ENCODE results near the gene GSTP1. TPM values are rescaled to one million over a fixed set of nuclear protein-coding genes. Genes with fewer than 3 reads are reported as not detected.
A peak's percentile ranks its signal among the peaks of the same experiment; 100 is the strongest.

Gene GSTP1
- total and polyA plus RNA-seq, 2 of the 8 experiments (the other 6 are each of a cell fraction or from before 2014, with no cell fraction given): 1,454 to 3,329 TPM

- Histone ChIP-seq H3K14ac (ENCODE audit: insufficient read length) (no peak overlapping the region), H2BK5ac (ENCODE audit: low read depth, low read length) (no peak overlapping the region), H3K9ac (replicated peaks in 1 of 4; ENCODE audit: extremely low read depth in 1 of 4, low read depth in 3 of 4, low read length in 3 of 4) (no peak overlapping the region), H2AFZ (ENCODE audit: low read length) (no peak overlapping the region), H3K23ac (ENCODE audit: insufficient read length) (no peak overlapping the region), H3K27ac (ENCODE audit: low read depth, low read length) (no peak overlapping the region), H3K79me2 (ENCODE audit: control insufficient read depth in 1 of 2, insufficient read depth in 2 of 2, low read length in 2 of 2) (no peaks in the 10 kb centered on the region), H2AK5ac (ENCODE audit: low read depth, low read length) (no peak overlapping the region), H2BK120ac (replicated peaks; ENCODE audit: low read depth, low read length) (no peak overlapping the region), H3K9me3 (ENCODE audit: insufficient read depth in 2 of 2, low read depth in 1 of 2, low read length in 1 of 2) (no peaks in the 10 kb centered on the region), H3K36me3 (ENCODE audit: control insufficient read depth in 2 of 4, insufficient read depth in 4 of 4, low read length in 3 of 4) (no peaks in the 10 kb centered on the region), H3K4me2 (ENCODE audit: insufficient read depth in 1 of 2, low read depth in 2 of 2, low read length in 2 of 2) (no peak overlapping the region), H2BK15ac (ENCODE audit: low read length) (no peak overlapping the region), H3K56ac (replicated peaks; ENCODE audit: insufficient read length, low read depth, low read length) (no peak overlapping the region), H3K23me2 (ENCODE audit: low read depth, low read length) (no peaks in the 10 kb centered on the region), H4K20me1 (replicated peaks in 1 of 2; ENCODE audit: control insufficient read depth in 1 of 2, insufficient read depth in 2 of 2, low read length in 2 of 2) (no peaks in the 10 kb centered on the region), H2BK20ac (ENCODE audit: low read length) (no peak overlapping the region), H4K8ac (ENCODE audit: extremely low read depth, insufficient read depth, low read length) (no peak overlapping the region), H4K5ac (ENCODE audit: insufficient read length, low read depth, low read length) (no peak overlapping the region), H3K4me3 (ENCODE audit: extremely low read depth in 1 of 4, insufficient read depth in 2 of 4, low read depth in 3 of 4, low read length in 4 of 4) (no peak overlapping the region), H2BK12ac (ENCODE audit: low read depth, low read length) (no peak overlapping the region), H3K4ac (replicated peaks; ENCODE audit: insufficient read length, low read depth, low read length) (peak overlapping the region; percentile 2), H3K18ac (ENCODE audit: extremely low read depth, low read length) (no peak overlapping the region), H3K27me3 (replicated peaks in 1 of 4; ENCODE audit: control insufficient read depth in 3 of 4, extremely low read depth in 1 of 4, insufficient read depth in 3 of 4, low read length in 3 of 4) (no peaks in the 10 kb centered on the region; a peak in 1 of 7 replicates), H3K79me1 (ENCODE audit: low read depth, low read length) (no peaks in the 10 kb centered on the region), H4K91ac (replicated peaks; ENCODE audit: insufficient read length, low read length) (no peak overlapping the region), H3K4me1 (replicated peaks in 1 of 4; ENCODE audit: control insufficient read depth in 3 of 4, insufficient read depth in 4 of 4, low read length in 3 of 4) (peaks cover 0 to 4% (median 0%) of the 10 kb centered on the region in 4 experiments; a peak in 1 of 7 replicates)
- DNase-seq (ENCODE audit: low read depth in 1 of 2, low spot score in 2 of 2) (no peak), FAIRE-seq (no peak)
- ChIA-PET CTCF (ENCODE audit: partially characterized antibody) (interaction anchor here (1.6 to 3.0 kb wide), 2 partner anchors 10 to 21 kb away, joined by 3 to 18 read pairs; no protein-coding TSS in a partner anchor), POLR2A (ENCODE audit: partially characterized antibody) (interaction anchor here (1.6 kb wide), 1 partner anchor 58 kb away, joined by 5 read pairs; no protein-coding TSS in a partner anchor)
- WGBS, 2 experiments (ENCODE audit: extremely low coverage in 1 of 2, insufficient coverage in 1 of 2, insufficient read length in 1 of 2, insufficient replicate concordance in 2 of 2, low coverage in 1 of 2, low lambda C conversion rate in 2 of 2, missing lambda C conversion rate in 1 of 2): 83% methylated on average over 10 of the region's 10 CpGs; no CpG with 5 or more reads in 1 of the 2 experiments
- TF ChIP-seq ATF2 (IDR thresholded peaks at IDR 0.05; ENCODE audit: low read length) (no peak), POU5F1 (IDR thresholded peaks at IDR 0.05; ENCODE audit: low read depth, low read length) (no peak), JUND (IDR thresholded peaks at IDR 0.05; ENCODE audit: low read length) (no peak), GABPA (IDR thresholded peaks at IDR 0.05; ENCODE audit: borderline replicate concordance, insufficient read depth, low read length) (no peak), SP1 (IDR thresholded peaks at IDR 0.05; ENCODE audit: low read depth, low read length) (no peak)
- TF ChIP-seq, protein P1, sequence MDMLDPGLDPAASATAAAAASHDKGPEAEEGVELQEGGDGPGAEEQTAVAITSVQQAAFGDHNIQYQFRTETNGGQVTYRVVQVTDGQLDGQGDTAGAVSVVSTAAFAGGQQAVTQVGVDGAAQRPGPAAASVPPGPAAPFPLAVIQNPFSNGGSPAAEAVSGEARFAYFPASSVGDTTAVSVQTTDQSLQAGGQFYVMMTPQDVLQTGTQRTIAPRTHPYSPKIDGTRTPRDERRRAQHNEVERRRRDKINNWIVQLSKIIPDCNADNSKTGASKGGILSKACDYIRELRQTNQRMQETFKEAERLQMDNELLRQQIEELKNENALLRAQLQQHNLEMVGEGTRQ (IDR thresholded peaks at IDR 0.05; ENCODE audit: low read length): no peak
- TF ChIP-seq, protein P2, sequence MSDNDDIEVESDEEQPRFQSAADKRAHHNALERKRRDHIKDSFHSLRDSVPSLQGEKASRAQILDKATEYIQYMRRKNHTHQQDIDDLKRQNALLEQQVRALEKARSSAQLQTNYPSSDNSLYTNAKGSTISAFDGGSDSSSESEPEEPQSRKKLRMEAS (IDR thresholded peaks at IDR 0.05): no peak
Observed at GRCh38 chr11:67561971-67562619, 21.5 kb upstream of the GSTP1 start.
